ENCODE measurements around the gene HOXD1.

Gene HOXD1

DNA sequence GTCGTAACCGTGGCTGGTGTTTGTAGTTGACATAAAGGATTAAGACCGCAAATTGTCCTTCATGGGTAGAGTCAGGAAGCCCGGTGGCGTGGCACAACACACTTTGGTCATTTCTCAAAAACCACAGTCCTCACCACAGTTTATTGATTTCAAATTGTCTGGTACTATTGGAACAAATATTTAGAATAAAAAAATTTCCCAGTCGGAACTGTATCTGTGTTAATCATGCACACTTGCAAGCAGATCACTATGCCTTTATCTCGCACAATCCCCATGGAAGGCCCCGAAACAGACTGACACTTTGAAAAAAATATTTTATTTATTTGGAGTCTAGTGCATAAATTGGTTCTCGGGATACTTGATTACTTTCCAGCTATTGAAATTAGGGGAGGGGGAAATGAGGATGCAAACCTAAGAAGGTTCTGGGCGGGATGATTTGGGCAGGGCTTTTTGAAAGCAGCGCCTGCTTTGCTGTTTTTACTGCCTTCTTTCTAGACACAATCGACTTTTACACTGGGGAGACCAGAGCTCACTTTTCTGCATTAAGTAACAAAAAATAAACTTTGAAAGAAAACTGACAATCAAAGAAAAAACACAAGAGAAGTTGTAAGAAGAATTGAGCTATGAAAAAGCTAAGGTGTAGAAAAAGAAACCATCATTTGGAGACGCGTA is 15.4 kb upstream of the HOXD1 start:
- no peak for DNase-seq (ENCODE audit: low read depth)
- TF ChIP-seq, protein P1, sequence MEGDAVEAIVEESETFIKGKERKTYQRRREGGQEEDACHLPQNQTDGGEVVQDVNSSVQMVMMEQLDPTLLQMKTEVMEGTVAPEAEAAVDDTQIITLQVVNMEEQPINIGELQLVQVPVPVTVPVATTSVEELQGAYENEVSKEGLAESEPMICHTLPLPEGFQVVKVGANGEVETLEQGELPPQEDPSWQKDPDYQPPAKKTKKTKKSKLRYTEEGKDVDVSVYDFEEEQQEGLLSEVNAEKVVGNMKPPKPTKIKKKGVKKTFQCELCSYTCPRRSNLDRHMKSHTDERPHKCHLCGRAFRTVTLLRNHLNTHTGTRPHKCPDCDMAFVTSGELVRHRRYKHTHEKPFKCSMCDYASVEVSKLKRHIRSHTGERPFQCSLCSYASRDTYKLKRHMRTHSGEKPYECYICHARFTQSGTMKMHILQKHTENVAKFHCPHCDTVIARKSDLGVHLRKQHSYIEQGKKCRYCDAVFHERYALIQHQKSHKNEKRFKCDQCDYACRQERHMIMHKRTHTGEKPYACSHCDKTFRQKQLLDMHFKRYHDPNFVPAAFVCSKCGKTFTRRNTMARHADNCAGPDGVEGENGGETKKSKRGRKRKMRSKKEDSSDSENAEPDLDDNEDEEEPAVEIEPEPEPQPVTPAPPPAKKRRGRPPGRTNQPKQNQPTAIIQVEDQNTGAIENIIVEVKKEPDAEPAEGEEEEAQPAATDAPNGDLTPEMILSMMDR (conservative IDR thresholded peaks at IDR 0.05; ENCODE audit: low read depth, low read length): no peak
- H3K4me3 ChIP-seq (ENCODE audit: low read depth, low read length): no peak overlapping the region

DNA sequence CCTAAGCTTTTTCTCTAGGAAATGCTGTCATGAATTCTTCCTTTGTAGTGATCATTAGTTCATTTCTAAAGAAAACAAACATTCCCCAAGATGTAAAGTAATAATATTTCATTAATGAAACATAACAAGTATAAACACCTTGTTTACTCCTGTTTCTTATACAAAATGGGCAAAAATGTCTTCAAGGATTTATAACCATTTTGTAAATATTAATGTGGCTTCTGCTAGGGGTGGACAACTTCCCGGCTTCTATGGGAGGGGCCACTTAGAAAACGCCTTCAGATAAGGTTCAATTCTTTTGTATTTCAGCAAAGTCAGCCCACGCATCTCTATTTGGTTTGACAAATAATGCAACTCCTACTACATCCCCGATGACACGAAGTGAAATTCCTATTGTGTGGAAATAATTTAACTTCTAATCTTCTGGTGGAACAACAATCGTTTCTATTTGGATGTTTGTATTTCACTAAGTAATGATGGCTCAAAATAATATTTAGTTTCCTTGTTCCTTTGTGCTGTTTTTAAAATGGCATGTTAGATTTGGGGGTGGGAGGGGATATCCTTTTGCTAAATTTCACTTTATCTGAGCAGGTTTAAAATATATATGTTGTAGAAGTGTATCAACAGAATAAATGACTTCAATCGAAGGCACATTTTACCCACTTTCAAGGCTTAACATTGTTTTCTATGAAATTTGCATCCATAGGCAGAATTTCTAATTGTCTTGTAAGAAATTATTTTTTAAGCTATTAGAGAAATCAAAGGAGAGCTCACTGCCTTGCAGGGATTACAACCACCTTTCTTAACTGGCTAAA is 14.7 kb upstream of the HOXD1 start:
- no peak for DNase-seq (ENCODE audit: low read depth)
- no peak overlapping the region for H3K4me3 ChIP-seq (ENCODE audit: low read depth, low read length)
- TF ChIP-seq, protein P1 (conservative IDR thresholded peaks at IDR 0.05; ENCODE audit: low read depth, low read length): no peak

DNA sequence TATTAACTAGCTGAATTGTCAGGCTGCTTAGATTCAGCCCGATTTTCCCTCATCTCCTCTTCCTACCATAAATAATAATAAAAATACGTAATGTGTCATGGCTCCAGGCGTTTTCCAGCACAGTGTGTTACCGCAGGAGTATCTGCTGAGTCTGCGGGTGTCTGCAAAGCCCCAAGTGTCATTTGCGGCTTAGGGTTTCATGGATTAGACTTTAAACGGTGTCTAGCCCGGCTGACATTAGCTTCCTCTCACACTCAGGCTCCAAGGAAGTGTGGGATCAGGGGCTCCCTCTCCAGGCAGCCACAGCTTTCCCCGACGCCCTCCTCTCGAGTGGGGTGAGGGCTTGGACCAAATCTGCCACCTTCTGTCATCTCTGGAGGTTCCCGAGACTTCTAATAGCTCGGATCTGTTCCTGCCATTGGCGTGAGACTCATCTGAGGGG is 14.1 kb upstream of the HOXD1 start:
- TF ChIP-seq, protein P1 (conservative IDR thresholded peaks at IDR 0.05; ENCODE audit: low read depth, low read length): no peak
- no peak overlapping the region for H3K4me3 ChIP-seq (ENCODE audit: low read depth, low read length)

DNA sequence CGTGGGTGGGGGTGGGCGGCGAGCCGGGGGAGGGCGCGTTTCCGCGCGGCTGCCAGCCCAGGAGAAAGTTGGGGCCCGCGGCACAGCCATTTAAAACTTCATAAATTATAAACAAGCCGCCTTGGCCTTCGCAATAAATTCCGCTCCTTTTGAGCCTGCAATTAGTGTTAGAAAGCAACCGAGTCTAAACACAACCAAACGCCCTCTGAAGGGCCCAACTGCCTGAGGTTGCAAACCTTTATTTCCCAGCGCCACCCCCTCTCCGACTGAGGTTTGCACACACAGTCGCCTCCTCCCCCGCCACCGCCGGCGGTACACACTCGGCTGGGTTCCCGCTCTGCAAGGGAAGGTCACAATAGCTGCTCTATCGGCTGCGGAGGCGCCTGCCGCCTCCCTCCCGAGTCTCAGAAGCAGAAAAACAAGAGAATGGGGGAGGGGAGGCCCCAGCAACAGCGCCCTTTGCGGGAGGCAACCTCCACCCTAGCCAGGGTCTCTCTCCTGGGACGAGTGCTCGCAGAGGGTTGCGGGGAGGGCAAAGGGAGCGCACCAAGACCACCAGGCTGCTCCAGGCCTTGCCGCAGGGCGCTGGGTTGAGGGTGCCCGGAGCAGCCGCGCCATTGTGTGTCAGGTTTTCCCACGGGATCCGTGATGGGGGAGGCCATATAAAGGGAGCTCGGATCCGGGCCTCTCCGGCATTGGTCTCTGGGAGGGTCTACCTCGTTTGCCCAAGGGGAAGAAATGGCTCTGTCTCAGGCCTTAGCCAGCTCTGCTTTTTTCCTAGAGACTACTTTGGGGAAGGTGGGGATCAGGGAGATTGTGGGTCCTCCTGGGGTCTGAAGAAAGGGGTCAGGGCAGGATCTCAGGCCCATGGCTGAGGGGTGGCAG is 13.4 kb upstream of the HOXD1 start:
- no peak for DNase-seq (ENCODE audit: low read depth)
- TF ChIP-seq, protein P1 (conservative IDR thresholded peaks at IDR 0.05; ENCODE audit: low read depth, low read length): no peak
- H3K4me3 ChIP-seq (ENCODE audit: low read depth, low read length): no peak overlapping the region

More for the DNA sequence above, 14.1 kb upstream of the HOXD1 start:
- DNase-seq (ENCODE audit: low read depth): no peak

DNA sequence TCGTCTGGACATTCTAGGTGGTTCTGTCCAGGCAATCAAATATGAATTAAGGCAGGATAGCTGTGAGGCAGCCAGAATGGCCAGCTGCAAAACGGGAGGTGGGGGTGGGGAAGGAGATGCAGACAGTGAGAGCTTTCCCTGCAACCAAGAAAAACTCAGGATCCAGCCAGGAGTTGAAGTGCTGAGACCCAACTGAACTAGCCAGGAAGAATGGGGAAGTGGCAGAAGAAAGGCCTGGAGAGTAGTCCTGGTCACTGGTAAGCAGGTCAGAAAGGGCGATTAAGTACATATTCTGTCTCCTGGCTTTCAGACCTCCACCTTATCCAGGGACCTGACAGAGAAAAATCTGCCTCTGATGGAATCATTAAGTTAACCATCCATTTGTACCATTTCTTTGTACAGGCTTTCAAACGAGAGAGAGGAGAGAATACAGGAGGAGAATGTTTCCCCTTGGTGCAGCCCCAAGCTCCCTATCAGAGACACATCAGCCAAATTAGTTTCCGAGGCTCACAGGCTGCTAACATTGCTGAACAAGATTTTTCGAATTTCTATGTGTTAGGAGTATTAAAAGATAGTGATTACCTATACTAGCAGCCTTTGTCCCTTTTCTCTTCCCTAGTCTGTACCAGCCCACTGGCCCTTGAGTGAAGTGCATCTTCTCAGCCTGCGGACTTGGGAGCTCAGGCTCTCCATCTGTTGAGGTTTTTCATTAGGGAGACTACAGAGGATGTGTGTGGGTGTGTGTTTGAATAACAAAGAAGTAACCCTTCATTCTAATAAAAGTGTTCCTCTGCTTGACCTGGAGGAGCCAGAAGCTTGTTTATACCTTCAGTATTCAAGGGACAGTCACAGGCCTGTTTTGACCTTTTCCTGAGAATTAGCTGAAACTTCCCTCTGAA is 12.5 kb upstream of the HOXD1 start:
- TF ChIP-seq, protein P1 (conservative IDR thresholded peaks at IDR 0.05; ENCODE audit: low read depth, low read length): no peak
- no peak overlapping the region for H3K4me3 ChIP-seq (ENCODE audit: low read depth, low read length)
- no peak for DNase-seq (ENCODE audit: low read depth)

DNA sequence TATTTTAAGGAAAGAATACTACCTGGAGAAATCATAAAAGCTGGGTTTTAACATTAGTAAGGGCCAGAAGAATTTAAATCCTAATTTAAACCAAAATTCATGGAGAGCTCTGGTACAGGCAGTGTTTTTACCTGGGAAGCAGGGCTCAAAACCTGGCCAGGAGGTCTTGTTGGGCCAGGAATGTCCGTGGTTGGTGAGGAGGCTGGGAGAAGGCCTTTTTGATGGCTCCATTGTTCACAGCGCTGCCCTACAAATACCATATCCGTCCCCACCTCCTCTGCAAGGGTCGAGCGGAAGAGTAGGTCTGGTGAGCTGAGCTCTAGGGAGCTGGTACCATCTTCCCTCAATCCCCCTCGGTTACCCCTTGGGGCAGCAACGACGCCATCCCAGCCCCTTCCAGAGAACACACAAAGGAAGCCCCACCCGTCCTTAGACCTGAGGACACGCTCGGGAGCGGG is 10.9 kb upstream of the HOXD1 start:
- TF ChIP-seq, protein P1 (conservative IDR thresholded peaks at IDR 0.05; ENCODE audit: low read depth, low read length): no peak
- DNase-seq (ENCODE audit: low read depth): no peak
- H3K4me3 ChIP-seq (ENCODE audit: low read depth, low read length): no peak overlapping the region
